K562 (cell line): Measurements from ENCODE around the gene CUL1. TPM values are rescaled to one million over a fixed set of nuclear protein-coding genes. Genes with fewer than 3 reads are reported as not detected.

ENCODE experiments used
- BDP1 ChIP-seq: IDR thresholded peaks from 3 replicates; pipeline ENCODE4 v1.6.1; 2011; ENCODE audit not compliant: insufficient read length, insufficient read depth
- CC2D1A ChIP-seq: fragments of 450-650 bp; IDR thresholded peaks from 2 replicates; pipeline ENCODE4 v1.6.1; 2017; ENCODE audit warnings: mild to moderate bottlenecking
- CCAR2 ChIP-seq: fragments of 200-400 bp; formaldehyde crosslinking; IDR thresholded peaks from 2 replicates; pipeline ENCODE4 v1.6.1; 2017; ENCODE audit warnings: mild to moderate bottlenecking, low read depth, low read length
- CHD2 ChIP-seq: IDR thresholded peaks from 2 replicates; pipeline ENCODE4 v1.6.1; 2011; ENCODE audit warnings: low read depth, low read length
- JUN ChIP-seq, 2 experiments: sonication (generic) in 1 of 2; formaldehyde crosslinking in 1 of 2; IDR thresholded peaks; 2 replicates each; pipeline versions ENCODE4 v1.6.1 to v1.8.0; 2012 to 2022; ENCODE audit warnings: borderline replicate concordance in 2 of 2, mild to moderate bottlenecking in 2 of 2, improper control_type of control experiment in 1 of 2, low read depth in 1 of 2, low read length in 1 of 2, missing genetic modification reagents in 1 of 2
- KAT8 ChIP-seq: fragments of 450-650 bp; IDR thresholded peaks from 2 replicates; pipeline ENCODE4 v1.6.1; 2016; ENCODE audit warnings: low read depth, mild to moderate bottlenecking
- L3MBTL2 ChIP-seq: fragments of 450-650 bp; IDR thresholded peaks from 2 replicates; pipeline ENCODE4 v1.6.1; 2016; ENCODE audit warnings: mild to moderate bottlenecking, moderate library complexity
- NCOA4 ChIP-seq: fragments of 450-650 bp; IDR thresholded peaks from 2 replicates; pipeline ENCODE4 v1.6.1; 2018; ENCODE audit warnings: mild to moderate bottlenecking; ENCODE audit not compliant: partially characterized antibody
- PHB ChIP-seq: fragments of 250-450 bp; sonication (Bioruptor Pico); IDR thresholded peaks from 2 replicates; pipeline ENCODE4 v1.5.0; 2021
- PHF8 ChIP-seq: fragments of 200-600 bp; sonication (generic); IDR thresholded peaks from 2 replicates; pipeline ENCODE4 v1.6.1; 2012; ENCODE audit warnings: mixed run types, mild to moderate bottlenecking, inconsistent platforms, low read length, moderate library complexity, borderline replicate concordance
- PML ChIP-seq: IDR thresholded peaks from 2 replicates; pipeline ENCODE4 v1.6.1; 2012; ENCODE audit warnings: low read length, inconsistent platforms
- RBM25 ChIP-seq: fragments of 200-400 bp; formaldehyde crosslinking; IDR thresholded peaks from 2 replicates; pipeline ENCODE4 v1.6.1; 2018; ENCODE audit warnings: low read length, low read depth, moderate library complexity; ENCODE audit not compliant: severe bottlenecking
- SMAD2 ChIP-seq: fragments of 150-350 bp; IDR thresholded peaks from 2 replicates; pipeline ENCODE4 v1.6.1; 2014; ENCODE audit warnings: low read depth, mild to moderate bottlenecking, low read length
- SMARCE1 ChIP-seq: fragments of 450-650 bp; IDR thresholded peaks from 2 replicates; pipeline ENCODE4 v1.7.1; 2016; ENCODE audit warnings: mild to moderate bottlenecking
- SRF ChIP-seq, 2 experiments: fragments of 250-450, 450-650 bp in 1 of 2; sonication (Bioruptor Pico) in 1 of 2; sonication (generic) in 1 of 2; formaldehyde crosslinking; IDR thresholded peaks; 2 replicates each; pipeline versions ENCODE4 v1.5.0 to v1.5.1; 2020 to 2022; ENCODE audit warnings: mild to moderate bottlenecking in 1 of 2, missing genetic modification reagents in 1 of 2
- TAF9B ChIP-seq: fragments of 450-650 bp; IDR thresholded peaks from 2 replicates; pipeline ENCODE4 v1.6.1; 2018; ENCODE audit warnings: mild to moderate bottlenecking; ENCODE audit not compliant: partially characterized antibody
- YBX1 ChIP-seq: fragments of 450-650 bp; IDR thresholded peaks from 2 replicates; pipeline ENCODE4 v1.7.1; 2016; ENCODE audit warnings: mild to moderate bottlenecking
- ZNF133 ChIP-seq: fragments of 250-450 bp; sonication (Bioruptor Pico); IDR thresholded peaks from 2 replicates; pipeline ENCODE4 v1.4.0; 2020; ENCODE audit warnings: mild to moderate bottlenecking
- polyA plus RNA-seq, 8 experiments: library from polyadenylated mRNA; depleted of rRNA in 4 of 8; stranded (reverse) in 5 of 8; unstranded in 3 of 8; fragments of >200 nt; fragmentation: Nextera tagmentation in 2 of 8; fragmentation: Illumina TruSeq in 1 of 8; extraction: Ambion mirVana in 2 of 8; extraction: Trizol in 1 of 8; gene quantifications; 2 replicates each; pipeline versions ENCODE4 v1.2.1 to v1.2.3, GENCODE V29; 2011 to 2014; ENCODE audit warnings: inconsistent platforms in 1 of 8, missing spikeins in 1 of 8
- total RNA-seq, 7 experiments: library from RNA; depleted of rRNA in 6 of 7; stranded (reverse); fragments of >200 nt in 6 of 7; fragmentation: Illumina TruSeq in 2 of 7; extraction: Trizol in 2 of 7; gene quantifications; 2 replicates each; pipeline versions ENCODE4 v1.2.1 to v1.2.3, GENCODE V29; 2011 to 2021; ENCODE audit warnings: low replicate concordance in 1 of 7
- TF ChIP-seq, protein P1 (sequence below): fragments of 250-450 bp; sonication (Bioruptor Pico); IDR thresholded peaks from 2 replicates; pipeline ENCODE4 v1.4.0; 2020; ENCODE audit warnings: mild to moderate bottlenecking, moderate library complexity, borderline replicate concordance
- TF ChIP-seq, protein P2 (sequence below): sonication (generic); formaldehyde crosslinking; IDR thresholded peaks from 2 replicates; pipeline ENCODE4 v1.8.0; 2022; ENCODE audit warnings: mild to moderate bottlenecking, missing genetic modification reagents
- TF ChIP-seq, protein P3 (sequence below), 2 experiments: IDR thresholded peaks; 2 replicates each; pipeline ENCODE4 v1.6.1; 2012; ENCODE audit warnings: improper control_type of control experiment in 2 of 2, low read depth in 2 of 2, low read length in 2 of 2, borderline replicate concordance in 1 of 2
- TF ChIP-seq, protein P4 (sequence below): fragments of 450-650 bp; formaldehyde crosslinking; IDR thresholded peaks from 2 replicates; pipeline ENCODE4 v1.4.0; 2022; ENCODE audit warnings: missing genetic modification characterization

Gene CUL1
- total and polyA plus RNA-seq, 9 of the 15 experiments (the other 6 are each of a cell fraction or from before 2014, with no cell fraction given): 31.5 to 107 (median 96.5) TPM

DNA sequence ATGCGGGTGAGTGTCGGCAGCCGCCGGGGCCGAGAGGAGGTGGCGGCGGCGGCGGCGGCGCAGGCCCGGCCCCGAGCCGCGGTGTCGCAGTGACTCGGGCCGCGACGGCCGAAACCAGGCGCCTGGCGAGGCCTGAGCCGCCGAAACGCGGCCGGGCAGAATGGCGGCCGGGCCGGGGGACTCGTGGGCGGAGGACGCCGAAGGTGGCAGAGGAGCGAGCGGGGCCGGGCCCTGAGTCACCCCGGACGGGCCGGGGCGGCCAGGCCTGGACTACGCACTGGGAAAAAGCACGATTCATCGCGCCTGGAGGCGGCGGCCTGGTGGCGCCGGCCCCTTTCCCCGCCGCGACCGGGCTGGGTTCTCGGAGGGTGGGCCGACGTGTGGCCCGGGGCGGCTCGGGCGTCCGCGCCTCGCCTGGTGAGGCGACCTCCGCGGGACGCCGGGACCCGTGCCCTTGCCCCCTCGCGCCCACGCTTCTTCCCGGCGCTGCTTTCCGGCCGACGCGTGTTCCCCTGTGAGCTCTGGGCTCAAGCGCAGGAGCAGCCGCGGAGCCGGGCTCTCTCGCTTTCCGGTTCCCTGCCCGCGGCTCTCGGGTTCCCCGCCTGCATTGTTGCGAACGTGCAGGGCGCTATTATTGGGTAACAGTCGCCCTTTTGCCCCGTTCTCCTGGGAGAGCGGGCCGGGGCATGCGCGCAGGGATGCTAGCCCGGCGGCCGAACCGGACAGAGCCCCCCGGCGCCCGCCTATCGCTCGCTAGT lies 500 bp downstream of the CUL1 start (continued):
- TF ChIP-seq, protein P1, sequence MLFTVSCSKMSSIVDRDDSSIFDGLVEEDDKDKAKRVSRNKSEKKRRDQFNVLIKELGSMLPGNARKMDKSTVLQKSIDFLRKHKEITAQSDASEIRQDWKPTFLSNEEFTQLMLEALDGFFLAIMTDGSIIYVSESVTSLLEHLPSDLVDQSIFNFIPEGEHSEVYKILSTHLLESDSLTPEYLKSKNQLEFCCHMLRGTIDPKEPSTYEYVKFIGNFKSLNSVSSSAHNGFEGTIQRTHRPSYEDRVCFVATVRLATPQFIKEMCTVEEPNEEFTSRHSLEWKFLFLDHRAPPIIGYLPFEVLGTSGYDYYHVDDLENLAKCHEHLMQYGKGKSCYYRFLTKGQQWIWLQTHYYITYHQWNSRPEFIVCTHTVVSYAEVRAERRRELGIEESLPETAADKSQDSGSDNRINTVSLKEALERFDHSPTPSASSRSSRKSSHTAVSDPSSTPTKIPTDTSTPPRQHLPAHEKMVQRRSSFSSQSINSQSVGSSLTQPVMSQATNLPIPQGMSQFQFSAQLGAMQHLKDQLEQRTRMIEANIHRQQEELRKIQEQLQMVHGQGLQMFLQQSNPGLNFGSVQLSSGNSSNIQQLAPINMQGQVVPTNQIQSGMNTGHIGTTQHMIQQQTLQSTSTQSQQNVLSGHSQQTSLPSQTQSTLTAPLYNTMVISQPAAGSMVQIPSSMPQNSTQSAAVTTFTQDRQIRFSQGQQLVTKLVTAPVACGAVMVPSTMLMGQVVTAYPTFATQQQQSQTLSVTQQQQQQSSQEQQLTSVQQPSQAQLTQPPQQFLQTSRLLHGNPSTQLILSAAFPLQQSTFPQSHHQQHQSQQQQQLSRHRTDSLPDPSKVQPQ (CRISPR knock-in tag): no peak
- TF ChIP-seq, protein P2, sequence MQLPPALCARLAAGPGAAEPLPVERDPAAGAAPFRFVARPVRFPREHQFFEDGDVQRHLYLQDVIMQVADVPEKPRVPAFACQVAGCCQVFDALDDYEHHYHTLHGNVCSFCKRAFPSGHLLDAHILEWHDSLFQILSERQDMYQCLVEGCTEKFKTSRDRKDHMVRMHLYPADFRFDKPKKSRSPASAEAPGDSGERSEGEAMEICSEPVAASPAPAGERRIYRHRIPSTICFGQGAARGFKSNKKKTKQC: peak; percentile 86
- TF ChIP-seq, protein P3, sequence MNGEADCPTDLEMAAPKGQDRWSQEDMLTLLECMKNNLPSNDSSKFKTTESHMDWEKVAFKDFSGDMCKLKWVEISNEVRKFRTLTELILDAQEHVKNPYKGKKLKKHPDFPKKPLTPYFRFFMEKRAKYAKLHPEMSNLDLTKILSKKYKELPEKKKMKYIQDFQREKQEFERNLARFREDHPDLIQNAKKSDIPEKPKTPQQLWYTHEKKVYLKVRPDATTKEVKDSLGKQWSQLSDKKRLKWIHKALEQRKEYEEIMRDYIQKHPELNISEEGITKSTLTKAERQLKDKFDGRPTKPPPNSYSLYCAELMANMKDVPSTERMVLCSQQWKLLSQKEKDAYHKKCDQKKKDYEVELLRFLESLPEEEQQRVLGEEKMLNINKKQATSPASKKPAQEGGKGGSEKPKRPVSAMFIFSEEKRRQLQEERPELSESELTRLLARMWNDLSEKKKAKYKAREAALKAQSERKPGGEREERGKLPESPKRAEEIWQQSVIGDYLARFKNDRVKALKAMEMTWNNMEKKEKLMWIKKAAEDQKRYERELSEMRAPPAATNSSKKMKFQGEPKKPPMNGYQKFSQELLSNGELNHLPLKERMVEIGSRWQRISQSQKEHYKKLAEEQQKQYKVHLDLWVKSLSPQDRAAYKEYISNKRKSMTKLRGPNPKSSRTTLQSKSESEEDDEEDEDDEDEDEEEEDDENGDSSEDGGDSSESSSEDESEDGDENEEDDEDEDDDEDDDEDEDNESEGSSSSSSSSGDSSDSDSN (IDR thresholded peaks at IDR 0.05; ENCODE audit: borderline replicate concordance in 1 of 2, low read depth in 2 of 2, low read length in 2 of 2): peak; percentile 26 to 78; a peak in 3 of 4 replicates
- TF ChIP-seq PHB (CRISPR knock-in tag) (no peak), SMAD2 (no peak), SMARCE1 (no peak), CHD2 (peak; percentile 48; the same call in 1 of the 2 replicates), NCOA4 (no peak), YBX1 (no peak), TAF9B (no peak), RBM25 (no peak), JUN (IDR thresholded peaks at IDR 0.05; ENCODE audit: borderline replicate concordance, low read depth, low read length) (0 out of 2 replicates have a peak, but pooled peaks have one; percentile 3), JUN (CRISPR knock-in tag; IDR thresholded peaks at IDR 0.05; ENCODE audit: borderline replicate concordance) (no peak; the same call in 1 of the 2 replicates), CC2D1A (no peak), ZNF133 (CRISPR knock-in tag) (no peak), PML (no peak; the same call in 1 of the 2 replicates), KAT8 (no peak), SRF (CRISPR knock-in tag; IDR thresholded peaks at IDR 0.05) (0 out of 4 replicates have a peak, but pooled peaks of 1 of the 2 experiments have one; percentile 37), PHF8 (peak; percentile 51; the same call in 1 of the 2 replicates), CCAR2 (no peak), L3MBTL2 (peak; percentile 53), BDP1 (no peak)
- TF ChIP-seq, protein P4, sequence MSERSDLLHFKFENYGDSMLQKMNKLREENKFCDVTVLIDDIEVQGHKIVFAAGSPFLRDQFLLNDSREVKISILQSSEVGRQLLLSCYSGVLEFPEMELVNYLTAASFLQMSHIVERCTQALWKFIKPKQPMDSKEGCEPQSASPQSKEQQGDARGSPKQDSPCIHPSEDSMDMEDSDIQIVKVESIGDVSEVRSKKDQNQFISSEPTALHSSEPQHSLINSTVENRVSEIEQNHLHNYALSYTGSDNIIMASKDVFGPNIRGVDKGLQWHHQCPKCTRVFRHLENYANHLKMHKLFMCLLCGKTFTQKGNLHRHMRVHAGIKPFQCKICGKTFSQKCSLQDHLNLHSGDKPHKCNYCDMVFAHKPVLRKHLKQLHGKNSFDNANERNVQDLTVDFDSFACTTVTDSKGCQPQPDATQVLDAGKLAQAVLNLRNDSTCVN (CRISPR knock-in tag): no peak
